Parathyroid adenoma (tissue), 2 donors: ENCODE measurements around the gene SLC41A3.
"Not testable (repeated sequence)": the region's sequence is repeated elsewhere in the genome, so short reads cannot be mapped to it uniquely, and the experiment has no call there.

Experiments
- H2AFZ ChIP-seq: fragments of 300-600 bp; sonication (generic); one replicate; pipeline ENCODE4 v1.7.0; 2017; ENCODE audit warnings: antibody characterized with exemption, mild to moderate bottlenecking
- H3K27ac ChIP-seq: fragments of 300-600 bp; sonication (generic); one replicate; pipeline ENCODE4 v1.7.0; 2017
- H3K27me3 ChIP-seq: fragments of 300-600 bp; sonication (generic); one replicate; pipeline ENCODE4 v1.7.0; 2017; ENCODE audit warnings: low read length; ENCODE audit not compliant: control insufficient read depth, insufficient read depth
- H3K36me3 ChIP-seq: fragments of 300-600 bp; sonication (generic); one replicate; pipeline ENCODE4 v1.7.0; 2017; ENCODE audit warnings: low read length; ENCODE audit not compliant: control insufficient read depth, insufficient read depth
- H3K4me1 ChIP-seq: fragments of 300-600 bp; sonication (generic); one replicate; pipeline ENCODE4 v1.7.0; 2017; ENCODE audit warnings: control low read depth
- H3K4me2 ChIP-seq: fragments of 300-600 bp; sonication (generic); one replicate; pipeline ENCODE4 v1.7.0; 2017; ENCODE audit warnings: low read length
- H3K4me3 ChIP-seq: fragments of 300-600 bp; sonication (generic); one replicate; pipeline ENCODE4 v1.7.0; 2017; ENCODE audit warnings: low read depth, low read length
- H3K79me2 ChIP-seq: fragments of 300-600 bp; sonication (generic); one replicate; pipeline ENCODE4 v1.7.0; 2017; ENCODE audit warnings: control low read depth
- H3K9ac ChIP-seq: fragments of 300-600 bp; sonication (generic); one replicate; pipeline ENCODE4 v1.7.0; 2017; ENCODE audit warnings: mild to moderate bottlenecking
- H3K9me3 ChIP-seq: fragments of 300-600 bp; sonication (generic); one replicate; pipeline ENCODE4 v1.7.0; 2017; ENCODE audit warnings: low read length; ENCODE audit not compliant: control insufficient read depth
- TF ChIP-seq, protein P1 (sequence below): fragments of 300-600 bp; sonication (generic); IDR thresholded peaks from one replicate; pipeline ENCODE4 v1.7.0; 2017; ENCODE audit warnings: antibody characterized with exemption, mild to moderate bottlenecking
- donor health status: primary hyperparathyroidism.

The SLC41A3 gene

DNA sequence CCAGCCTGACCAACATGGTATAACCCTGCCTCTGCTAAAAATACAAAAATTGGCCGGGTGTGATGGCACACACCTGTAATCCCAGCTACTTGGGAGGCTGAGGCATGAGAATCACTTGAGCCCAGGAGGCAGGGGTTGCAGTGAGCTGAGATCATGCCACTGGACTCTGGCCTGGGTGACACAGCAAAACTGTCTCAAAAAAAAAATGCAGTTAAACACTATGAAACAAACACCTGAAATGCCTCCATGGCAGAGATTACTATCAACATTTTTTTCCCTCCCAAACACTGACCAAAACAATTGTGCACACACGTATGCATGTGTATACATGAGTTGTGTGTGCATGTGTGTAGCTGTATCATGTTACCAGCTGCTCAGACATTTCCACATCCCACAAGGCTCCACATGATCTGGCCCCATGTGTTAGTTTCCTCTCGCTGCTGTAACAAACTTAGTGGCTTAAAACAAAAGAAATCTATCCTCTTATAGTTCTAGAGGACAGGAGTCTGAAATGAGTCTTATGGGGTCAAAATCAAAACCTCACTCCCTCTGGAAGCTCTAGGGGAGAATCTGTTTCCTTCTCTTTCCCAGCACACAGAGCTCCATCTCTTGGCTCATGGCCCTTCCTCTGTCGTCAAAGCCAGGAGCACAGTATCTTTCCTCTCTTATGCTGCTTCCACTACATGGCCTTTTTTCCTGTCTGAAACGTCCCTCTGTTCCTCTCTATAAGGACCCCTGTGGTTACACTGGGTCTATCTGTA is 34.5 kb downstream of the SLC41A3 start:
- H3K4me1 ChIP-seq, result no peaks in the 10 kb centered on the region
- TF ChIP-seq, protein P1, sequence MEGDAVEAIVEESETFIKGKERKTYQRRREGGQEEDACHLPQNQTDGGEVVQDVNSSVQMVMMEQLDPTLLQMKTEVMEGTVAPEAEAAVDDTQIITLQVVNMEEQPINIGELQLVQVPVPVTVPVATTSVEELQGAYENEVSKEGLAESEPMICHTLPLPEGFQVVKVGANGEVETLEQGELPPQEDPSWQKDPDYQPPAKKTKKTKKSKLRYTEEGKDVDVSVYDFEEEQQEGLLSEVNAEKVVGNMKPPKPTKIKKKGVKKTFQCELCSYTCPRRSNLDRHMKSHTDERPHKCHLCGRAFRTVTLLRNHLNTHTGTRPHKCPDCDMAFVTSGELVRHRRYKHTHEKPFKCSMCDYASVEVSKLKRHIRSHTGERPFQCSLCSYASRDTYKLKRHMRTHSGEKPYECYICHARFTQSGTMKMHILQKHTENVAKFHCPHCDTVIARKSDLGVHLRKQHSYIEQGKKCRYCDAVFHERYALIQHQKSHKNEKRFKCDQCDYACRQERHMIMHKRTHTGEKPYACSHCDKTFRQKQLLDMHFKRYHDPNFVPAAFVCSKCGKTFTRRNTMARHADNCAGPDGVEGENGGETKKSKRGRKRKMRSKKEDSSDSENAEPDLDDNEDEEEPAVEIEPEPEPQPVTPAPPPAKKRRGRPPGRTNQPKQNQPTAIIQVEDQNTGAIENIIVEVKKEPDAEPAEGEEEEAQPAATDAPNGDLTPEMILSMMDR, result no peak
- H3K9ac ChIP-seq, result no peak overlapping the region
- no peak overlapping the region for H3K4me2 ChIP-seq
- H3K9me3 ChIP-seq, result no peaks in the 10 kb centered on the region
- H2AFZ ChIP-seq, result no peak overlapping the region
- H3K27ac ChIP-seq, result no peak overlapping the region
- H3K4me3 ChIP-seq, result no peak overlapping the region
- H3K79me2 ChIP-seq, result no peaks in the 10 kb centered on the region
- H3K36me3 ChIP-seq, result no peaks in the 10 kb centered on the region
- no peaks in the 10 kb centered on the region for H3K27me3 ChIP-seq

DNA sequence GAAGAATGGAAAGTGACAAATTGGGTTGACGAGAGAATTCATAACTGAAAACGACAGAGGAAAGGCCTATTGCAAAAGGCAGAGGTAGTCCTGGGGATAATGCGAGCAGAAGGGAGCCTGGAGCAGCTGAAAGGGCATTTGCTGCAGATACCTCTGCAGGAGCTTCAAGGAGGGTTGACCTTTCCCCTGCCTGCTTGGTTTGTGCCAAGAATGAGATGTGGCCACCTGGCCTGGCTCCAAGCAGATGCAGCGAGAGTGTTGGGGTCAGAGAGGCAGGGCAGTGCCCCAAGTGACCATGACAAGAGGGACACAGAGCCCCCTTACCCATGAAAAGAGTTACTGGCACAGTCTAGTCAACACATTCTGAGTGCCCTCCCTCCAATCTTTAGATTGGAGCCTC is 43.5 kb downstream of the SLC41A3 start:
- Histone ChIP-seq H3K9me3 (no peaks in the 10 kb centered on the region), H3K27me3 (no peaks in the 10 kb centered on the region), H3K4me2 (no peak overlapping the region), H3K9ac (no peak overlapping the region), H2AFZ (no peak overlapping the region), H3K79me2 (no peaks in the 10 kb centered on the region), H3K4me1 (no peaks in the 10 kb centered on the region), H3K36me3 (no peaks in the 10 kb centered on the region), H3K27ac (no peak overlapping the region), H3K4me3 (no peak overlapping the region)
- TF ChIP-seq, protein P1, result no peak

DNA sequence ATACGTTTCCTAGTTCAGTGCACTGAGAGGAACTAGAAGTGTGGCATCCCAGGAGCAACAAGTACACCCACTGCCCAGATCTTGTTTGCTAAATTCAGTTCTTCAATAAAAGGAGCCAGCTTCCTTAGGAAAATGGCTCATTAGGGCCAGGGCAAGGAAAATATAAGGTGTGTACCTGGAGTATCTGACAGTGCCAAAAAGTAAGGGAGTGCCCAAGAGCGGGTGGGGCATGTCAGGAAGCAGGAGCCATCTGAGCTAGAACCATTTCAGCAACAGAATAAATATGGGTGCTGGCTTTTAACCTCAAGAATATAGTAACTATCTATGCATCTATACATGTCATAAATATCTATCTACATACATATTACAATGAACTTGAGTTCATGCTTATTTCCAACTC is 44.1 kb downstream of the SLC41A3 start:
- no peak overlapping the region for H2AFZ ChIP-seq
- H3K4me1 ChIP-seq, result no peaks in the 10 kb centered on the region
- no peak overlapping the region for H3K4me2 ChIP-seq
- no peaks in the 10 kb centered on the region for H3K79me2 ChIP-seq
- H3K27ac ChIP-seq, result no peak overlapping the region
- H3K36me3 ChIP-seq, result no peaks in the 10 kb centered on the region
- H3K9ac ChIP-seq, result no peak overlapping the region
- H3K9me3 ChIP-seq, result no peaks in the 10 kb centered on the region
- no peak overlapping the region for H3K4me3 ChIP-seq
- TF ChIP-seq, protein P1, result no peak
- H3K27me3 ChIP-seq, result no peaks in the 10 kb centered on the region

DNA sequence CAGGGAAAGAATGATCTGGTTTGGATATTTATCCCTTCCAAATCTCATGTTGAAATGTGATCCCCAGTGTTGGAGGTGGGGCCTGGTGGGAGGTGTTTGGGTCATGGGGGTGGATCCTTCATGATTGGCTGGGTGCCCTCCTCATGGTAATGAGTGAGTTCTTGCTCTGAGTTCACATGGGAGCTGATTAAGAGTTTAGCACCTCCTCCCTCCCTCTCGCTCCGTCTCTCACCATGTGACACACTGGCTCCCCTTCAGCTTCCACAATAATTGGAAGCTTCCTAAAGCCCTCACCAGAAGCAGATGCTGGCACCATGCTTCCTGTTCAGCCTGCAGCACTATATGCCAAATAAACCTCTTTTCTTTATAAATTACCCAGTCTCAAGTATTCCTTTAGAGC is 45.1 kb downstream of the SLC41A3 start:
- not testable (repeated sequence) for H3K4me1 ChIP-seq, H3K4me2 ChIP-seq, H3K36me3 ChIP-seq, H3K27ac ChIP-seq, H3K4me3 ChIP-seq, H3K9ac ChIP-seq, H2AFZ ChIP-seq, H3K79me2 ChIP-seq, H3K27me3 ChIP-seq, H3K9me3 ChIP-seq

DNA sequence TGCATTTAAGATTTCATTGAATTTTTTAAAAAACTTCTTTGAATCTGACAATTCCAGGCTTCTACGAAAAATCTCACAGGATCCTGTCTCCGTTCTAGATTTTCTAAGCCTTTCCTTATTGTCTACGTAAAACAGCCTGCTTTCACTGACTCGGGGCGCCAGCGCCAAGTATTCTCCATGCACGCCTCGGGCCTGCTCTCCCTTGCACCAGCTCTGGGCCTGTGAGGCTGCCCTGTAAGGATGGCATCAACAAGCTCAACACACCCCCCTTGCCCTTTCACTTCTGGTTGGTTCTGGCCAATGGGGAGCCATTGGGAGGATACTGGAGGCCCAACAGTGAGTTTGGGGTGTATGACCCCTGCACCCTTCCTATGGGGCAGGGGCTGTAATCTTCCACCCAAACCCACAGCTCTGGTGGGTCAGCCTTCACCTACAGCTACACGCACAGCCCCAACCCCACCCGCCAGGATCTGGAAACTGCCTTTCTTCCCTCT is 47.8 kb downstream of the SLC41A3 start:
- no peaks in the 10 kb centered on the region for H3K79me2 ChIP-seq
- no peak overlapping the region for H2AFZ ChIP-seq
- no peak overlapping the region for H3K4me2 ChIP-seq
- H3K9ac ChIP-seq, result no peak overlapping the region
- TF ChIP-seq, protein P1, result no peak
- no peaks in the 10 kb centered on the region for H3K27me3 ChIP-seq
- H3K4me1 ChIP-seq, result no peaks in the 10 kb centered on the region
- no peak overlapping the region for H3K27ac ChIP-seq
- H3K9me3 ChIP-seq, result no peaks in the 10 kb centered on the region
- H3K36me3 ChIP-seq, result no peaks in the 10 kb centered on the region
- H3K4me3 ChIP-seq, result no peak overlapping the region
